Femur (tissue), 1 donor: ENCODE results near the gene DLG2.

Source experiments
- DNase-seq: peaks from one replicate; pipeline ENCODE4 v3.0.0-alpha.2; 2017

Gene DLG2

GRCh38 chr11:83648610-83649527 is 1978.3 kb downstream of the DLG2 start:
- no peak for DNase-seq

- DNase-seq: no peak
Measured at GRCh38 chr11:83645561-83645960, 1981.6 kb downstream of the DLG2 start.

GRCh38 chr11:83643115-83643514 is 1984.0 kb downstream of the DLG2 start:
- no peak for DNase-seq

- DNase-seq: no peak
Measured at GRCh38 chr11:83642500-83642899, 1984.6 kb downstream of the DLG2 start.

- DNase-seq: peak; percentile 82
Measured at GRCh38 chr11:83641511-83641910, 1985.6 kb downstream of the DLG2 start.

- no peak for DNase-seq
Measured at GRCh38 chr11:83639995-83640758, 1987.0 kb downstream of the DLG2 start.

GRCh38 chr11:83635166-83635565 is 1992.0 kb downstream of the DLG2 start:
- DNase-seq: no peak

GRCh38 chr11:83630211-83630610 is 1996.9 kb downstream of the DLG2 start:
- no peak for DNase-seq

GRCh38 chr11:83629775-83630174 is 1997.4 kb downstream of the DLG2 start:
- DNase-seq: no peak

- DNase-seq: no peak
Measured at GRCh38 chr11:83628622-83629355, 1998.4 kb downstream of the DLG2 start.

- DNase-seq: no peak
Measured at GRCh38 chr11:83625336-83625735, 2001.8 kb downstream of the DLG2 start.

- DNase-seq: no peak
Measured at GRCh38 chr11:83617671-83618070, 2009.5 kb downstream of the DLG2 start.

- no peak for DNase-seq
Measured at GRCh38 chr11:83613767-83614121, 2013.4 kb downstream of the DLG2 start.

- no peak for DNase-seq
Measured at GRCh38 chr11:83612891-83613766, 2014.0 kb downstream of the DLG2 start.

GRCh38 chr11:83611600-83611999 is 2015.5 kb downstream of the DLG2 start:
- DNase-seq: no peak

GRCh38 chr11:83611031-83611430 is 2016.1 kb downstream of the DLG2 start:
- no peak for DNase-seq

- no peak for DNase-seq
Measured at GRCh38 chr11:83609191-83609590, 2018.0 kb downstream of the DLG2 start.

- DNase-seq: no peak
Measured at GRCh38 chr11:83608571-83608970, 2018.6 kb downstream of the DLG2 start.

- no peak for DNase-seq
Measured at GRCh38 chr11:83601914-83602527, 2025.1 kb downstream of the DLG2 start.

- DNase-seq: no peak
Measured at GRCh38 chr11:83601201-83601913, 2025.8 kb downstream of the DLG2 start.

GRCh38 chr11:83600661-83601060 is 2026.5 kb downstream of the DLG2 start:
- no peak for DNase-seq
